ENCODE measurements around the gene ANXA6. TPM values are rescaled to one million over a fixed set of nuclear protein-coding genes. Genes with fewer than 3 reads are reported as not detected.
A peak's percentile ranks its signal among the peaks of the same experiment; 100 is the strongest.

The ANXA6 gene
- total RNA-seq, 4 donors from 2014 or later: 91.6 to 164 (median 142) TPM

GRCh38 chr5:151051066-151051930, 106.3 kb downstream of the ANXA6 start:
- Histone ChIP-seq H3K9me3 (no peaks in the 10 kb centered on the region), H3K36me3 (peaks cover 0 to 72% of the 10 kb centered on the region in 2 donors), H3K4me3 (no peak overlapping the region), H3K27ac (peak overlapping the region; percentile 56 to 73 (median 67)), H3K4me1 (peaks cover 8 to 10% of the 10 kb centered on the region in 2 donors), H3K27me3 (no peaks in the 10 kb centered on the region)
- DNase-seq: peak; percentile 69 to 83
- intact Hi-C loops (cut with DNase I; ENCODE audit: low total_unique reads) (loop anchor here (1.0 to 2.0 kb wide), 2 partner anchors 64 to 114 kb away; no protein-coding TSS in a partner anchor), in situ Hi-C loops (cut with MboI; ENCODE audit: low sequenced_read_pairs in 4 of 4) (loop anchor here (5.0 kb wide), 2 partner anchors 61 to 66 kb away; no protein-coding TSS in a partner anchor)
- ATAC-seq: peak; percentile 83
- TF ChIP-seq, protein P1, sequence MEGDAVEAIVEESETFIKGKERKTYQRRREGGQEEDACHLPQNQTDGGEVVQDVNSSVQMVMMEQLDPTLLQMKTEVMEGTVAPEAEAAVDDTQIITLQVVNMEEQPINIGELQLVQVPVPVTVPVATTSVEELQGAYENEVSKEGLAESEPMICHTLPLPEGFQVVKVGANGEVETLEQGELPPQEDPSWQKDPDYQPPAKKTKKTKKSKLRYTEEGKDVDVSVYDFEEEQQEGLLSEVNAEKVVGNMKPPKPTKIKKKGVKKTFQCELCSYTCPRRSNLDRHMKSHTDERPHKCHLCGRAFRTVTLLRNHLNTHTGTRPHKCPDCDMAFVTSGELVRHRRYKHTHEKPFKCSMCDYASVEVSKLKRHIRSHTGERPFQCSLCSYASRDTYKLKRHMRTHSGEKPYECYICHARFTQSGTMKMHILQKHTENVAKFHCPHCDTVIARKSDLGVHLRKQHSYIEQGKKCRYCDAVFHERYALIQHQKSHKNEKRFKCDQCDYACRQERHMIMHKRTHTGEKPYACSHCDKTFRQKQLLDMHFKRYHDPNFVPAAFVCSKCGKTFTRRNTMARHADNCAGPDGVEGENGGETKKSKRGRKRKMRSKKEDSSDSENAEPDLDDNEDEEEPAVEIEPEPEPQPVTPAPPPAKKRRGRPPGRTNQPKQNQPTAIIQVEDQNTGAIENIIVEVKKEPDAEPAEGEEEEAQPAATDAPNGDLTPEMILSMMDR (IDR thresholded peaks at IDR 0.05 in 4 of 5, conservative IDR thresholded peaks at IDR 0.05 in 1 of 5): peak; percentile 88 to 96 (median 95)
- no peak for TF ChIP-seq POLR2A (IDR thresholded peaks at IDR 0.05)

Other genes starting within 250 kb of the ANXA6 start
- gene GPX3, start 137.2 kb downstream of the ANXA6 start, total RNA-seq: 1,000 to 10,000 TPM in 1 of 4 donors, 100 to 1,000 TPM in 3; 504 to 1,227 (median 655) TPM
- 100 to 1,000 TPM; 112 to 228 (median 188) TPM for gene TNIP1, start 76.7 kb downstream of the ANXA6 start, total RNA-seq
- gene CCDC69, start 66.3 kb upstream of the ANXA6 start, total RNA-seq: 100 to 1,000 TPM in 3 of 4 donors, 10 to 100 TPM in 1; 93.4 to 128 (median 114) TPM
- 1 to 10 TPM; 5.0 to 7.2 (median 5.7) TPM for gene GM2A, start 95.4 kb upstream of the ANXA6 start, total RNA-seq
- gene SLC36A3, start 146.0 kb upstream of the ANXA6 start, total RNA-seq: not detected
- gene SLC36A2, start 189.8 kb upstream of the ANXA6 start, total RNA-seq: 10 to 100 TPM in 3 of 4 donors, 1 to 10 TPM in 1; 8.8 to 22.9 (median 16.4) TPM

Measured in gastrocnemius medialis (tissue), 4 donors.